DND-41 (cell line): ENCODE results near the gene RAD51AP1.

ENCODE experiments used
- EZH2 ChIP-seq: IDR thresholded peaks from 3 replicates; pipeline ENCODE4 v1.6.1; 2012; ENCODE audit warnings: borderline replicate concordance, low read depth, mild to moderate bottlenecking, moderate library complexity, low read length, inconsistent platforms; ENCODE audit not compliant: severe bottlenecking
- TF ChIP-seq, protein P1 (sequence below): IDR thresholded peaks from 2 replicates; pipeline ENCODE4 v1.5.1; 2012; ENCODE audit warnings: borderline replicate concordance, low read length, moderate library complexity, mild to moderate bottlenecking; ENCODE audit not compliant: poor library complexity, severe bottlenecking; ENCODE audit errors: extremely low read depth

DNA sequence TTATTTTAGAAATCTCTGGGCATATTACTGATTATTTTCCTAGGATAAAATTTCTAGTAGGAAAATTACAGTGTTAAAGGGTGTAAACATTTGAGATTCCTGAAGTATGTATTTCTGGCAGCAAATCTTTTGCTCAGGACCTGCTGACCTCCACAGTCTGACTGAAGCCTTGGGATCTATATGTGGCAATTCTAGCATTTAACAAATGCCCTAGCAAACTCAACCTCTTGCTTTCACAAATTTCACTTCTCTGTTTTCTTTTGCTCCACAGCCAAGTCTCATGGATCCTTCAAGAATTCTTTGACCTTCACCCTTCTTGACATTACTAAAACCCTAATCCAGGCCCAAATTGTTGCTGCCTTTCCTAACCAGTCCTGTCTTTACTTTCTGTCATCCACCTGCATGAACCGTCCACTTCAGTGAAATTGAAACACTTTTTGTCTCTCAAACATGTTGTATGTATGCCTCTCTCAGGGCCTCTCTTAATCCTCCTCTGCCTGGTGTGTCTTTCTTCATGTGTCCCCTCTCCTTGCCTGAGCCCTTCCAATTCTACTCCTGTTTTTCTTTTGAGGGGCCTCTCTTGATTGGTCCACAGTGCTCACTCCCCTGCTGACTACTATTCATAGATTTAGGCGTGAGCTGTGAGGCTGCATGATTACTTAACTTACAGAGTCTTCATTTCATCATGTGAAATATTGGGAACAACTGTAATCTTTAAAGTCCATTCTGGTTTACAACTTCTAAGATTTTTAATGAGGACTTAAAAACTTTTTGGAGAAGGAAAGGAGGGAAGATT, 18.2 kb downstream of the RAD51AP1 start:
- TF ChIP-seq, protein P1, sequence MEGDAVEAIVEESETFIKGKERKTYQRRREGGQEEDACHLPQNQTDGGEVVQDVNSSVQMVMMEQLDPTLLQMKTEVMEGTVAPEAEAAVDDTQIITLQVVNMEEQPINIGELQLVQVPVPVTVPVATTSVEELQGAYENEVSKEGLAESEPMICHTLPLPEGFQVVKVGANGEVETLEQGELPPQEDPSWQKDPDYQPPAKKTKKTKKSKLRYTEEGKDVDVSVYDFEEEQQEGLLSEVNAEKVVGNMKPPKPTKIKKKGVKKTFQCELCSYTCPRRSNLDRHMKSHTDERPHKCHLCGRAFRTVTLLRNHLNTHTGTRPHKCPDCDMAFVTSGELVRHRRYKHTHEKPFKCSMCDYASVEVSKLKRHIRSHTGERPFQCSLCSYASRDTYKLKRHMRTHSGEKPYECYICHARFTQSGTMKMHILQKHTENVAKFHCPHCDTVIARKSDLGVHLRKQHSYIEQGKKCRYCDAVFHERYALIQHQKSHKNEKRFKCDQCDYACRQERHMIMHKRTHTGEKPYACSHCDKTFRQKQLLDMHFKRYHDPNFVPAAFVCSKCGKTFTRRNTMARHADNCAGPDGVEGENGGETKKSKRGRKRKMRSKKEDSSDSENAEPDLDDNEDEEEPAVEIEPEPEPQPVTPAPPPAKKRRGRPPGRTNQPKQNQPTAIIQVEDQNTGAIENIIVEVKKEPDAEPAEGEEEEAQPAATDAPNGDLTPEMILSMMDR: no peak
- no peak for TF ChIP-seq EZH2
